ENCODE data around the gene RBBP4.

The RBBP4 gene

DNA sequence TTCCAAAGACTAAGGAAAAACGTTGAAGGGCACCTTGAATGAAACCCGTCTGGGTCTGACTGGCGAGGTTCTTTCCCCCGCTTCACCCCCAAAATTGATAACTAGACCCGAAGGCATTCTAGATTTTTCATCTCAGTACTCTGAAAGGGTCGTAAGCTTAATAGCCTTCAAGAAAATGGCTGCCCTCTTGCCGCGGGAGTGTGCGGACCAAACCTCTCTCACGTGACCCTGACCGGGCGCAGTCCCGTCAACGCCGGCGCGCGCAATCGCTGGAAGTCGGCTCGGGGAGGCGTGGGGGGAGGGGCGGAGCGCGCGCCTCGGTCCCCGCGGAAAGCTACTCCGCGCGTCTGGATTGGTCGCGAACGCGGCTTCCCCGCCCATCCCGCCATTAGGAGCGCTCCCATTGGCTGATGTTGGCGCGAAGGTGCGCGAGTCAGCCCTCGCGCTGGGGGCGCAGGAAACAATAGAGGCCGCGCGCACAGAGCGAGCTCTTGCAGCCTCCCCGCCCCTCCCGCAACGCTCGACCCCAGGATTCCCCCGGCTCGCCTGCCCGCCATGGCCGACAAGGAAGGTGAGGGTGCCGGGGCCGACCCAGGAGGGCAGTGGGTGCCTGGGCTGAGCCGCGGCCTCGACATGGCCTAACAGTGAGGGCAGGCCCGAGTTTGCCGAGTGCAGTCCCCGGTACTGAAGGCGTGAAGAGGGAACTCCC, at the start of gene RBBP4:
Gene RBBP4, plus strand, starts transcription at position 457 of the 709 bp plus-strand sequence. Its CDS starts 99 bp downstream, at position 556.
- in situ Hi-C loops (cut with HindIII; ENCODE audit: low sequenced_read_pairs), result no loop called here
- peak; percentile 92 for DNase-seq (ENCODE audit: low read depth)
- peak within 1 kb of the TSS; percentile 87 for H3K4me3 ChIP-seq (ENCODE audit: low read depth, low read length)
- TF ChIP-seq, protein P1, sequence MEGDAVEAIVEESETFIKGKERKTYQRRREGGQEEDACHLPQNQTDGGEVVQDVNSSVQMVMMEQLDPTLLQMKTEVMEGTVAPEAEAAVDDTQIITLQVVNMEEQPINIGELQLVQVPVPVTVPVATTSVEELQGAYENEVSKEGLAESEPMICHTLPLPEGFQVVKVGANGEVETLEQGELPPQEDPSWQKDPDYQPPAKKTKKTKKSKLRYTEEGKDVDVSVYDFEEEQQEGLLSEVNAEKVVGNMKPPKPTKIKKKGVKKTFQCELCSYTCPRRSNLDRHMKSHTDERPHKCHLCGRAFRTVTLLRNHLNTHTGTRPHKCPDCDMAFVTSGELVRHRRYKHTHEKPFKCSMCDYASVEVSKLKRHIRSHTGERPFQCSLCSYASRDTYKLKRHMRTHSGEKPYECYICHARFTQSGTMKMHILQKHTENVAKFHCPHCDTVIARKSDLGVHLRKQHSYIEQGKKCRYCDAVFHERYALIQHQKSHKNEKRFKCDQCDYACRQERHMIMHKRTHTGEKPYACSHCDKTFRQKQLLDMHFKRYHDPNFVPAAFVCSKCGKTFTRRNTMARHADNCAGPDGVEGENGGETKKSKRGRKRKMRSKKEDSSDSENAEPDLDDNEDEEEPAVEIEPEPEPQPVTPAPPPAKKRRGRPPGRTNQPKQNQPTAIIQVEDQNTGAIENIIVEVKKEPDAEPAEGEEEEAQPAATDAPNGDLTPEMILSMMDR (IDR thresholded peaks at IDR 0.05; ENCODE audit: low read depth, low read length, missing control alignments), result no peak

DNA sequence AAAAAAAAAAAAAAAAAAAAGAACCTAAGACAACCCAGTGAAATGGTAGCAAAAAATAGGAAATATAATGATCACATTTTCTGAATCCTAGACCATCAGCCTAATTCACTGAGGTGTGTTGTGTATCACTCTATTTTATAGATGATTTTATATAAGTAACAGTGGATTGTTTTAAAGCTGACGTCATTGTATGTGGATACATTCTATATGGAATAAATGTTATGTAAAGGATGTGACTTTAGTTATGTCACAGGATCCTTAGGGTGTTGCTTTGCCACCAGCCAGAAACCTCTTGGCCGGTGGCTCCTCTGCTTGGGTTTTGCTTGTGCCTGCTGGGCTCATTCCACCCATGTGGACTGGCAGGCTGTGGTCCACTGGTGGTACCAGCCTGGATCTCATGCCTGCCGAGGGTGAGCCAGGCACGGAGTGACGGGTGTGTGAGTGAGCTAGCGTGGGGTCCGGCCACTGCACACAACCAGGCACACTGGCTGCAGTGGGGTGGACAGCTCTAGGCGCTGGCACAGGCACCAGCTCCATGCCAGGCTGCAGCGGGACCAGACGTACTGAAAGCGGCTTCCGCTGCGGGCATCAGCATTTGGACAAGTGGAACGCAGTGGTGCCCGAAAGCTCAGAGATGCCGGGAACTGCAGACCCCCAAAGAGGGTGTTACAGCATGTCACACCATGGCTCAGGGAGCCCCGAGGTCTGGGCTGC, 45.1 kb upstream of the RBBP4 start:
- in situ Hi-C loops (cut with HindIII; ENCODE audit: low sequenced_read_pairs), result no loop called here
- H3K4me3 ChIP-seq (ENCODE audit: low read depth, low read length), result no peak overlapping the region
- no peak for DNase-seq (ENCODE audit: low read depth)
- TF ChIP-seq, protein P1 (IDR thresholded peaks at IDR 0.05; ENCODE audit: low read depth, low read length, missing control alignments), result no peak

DNA sequence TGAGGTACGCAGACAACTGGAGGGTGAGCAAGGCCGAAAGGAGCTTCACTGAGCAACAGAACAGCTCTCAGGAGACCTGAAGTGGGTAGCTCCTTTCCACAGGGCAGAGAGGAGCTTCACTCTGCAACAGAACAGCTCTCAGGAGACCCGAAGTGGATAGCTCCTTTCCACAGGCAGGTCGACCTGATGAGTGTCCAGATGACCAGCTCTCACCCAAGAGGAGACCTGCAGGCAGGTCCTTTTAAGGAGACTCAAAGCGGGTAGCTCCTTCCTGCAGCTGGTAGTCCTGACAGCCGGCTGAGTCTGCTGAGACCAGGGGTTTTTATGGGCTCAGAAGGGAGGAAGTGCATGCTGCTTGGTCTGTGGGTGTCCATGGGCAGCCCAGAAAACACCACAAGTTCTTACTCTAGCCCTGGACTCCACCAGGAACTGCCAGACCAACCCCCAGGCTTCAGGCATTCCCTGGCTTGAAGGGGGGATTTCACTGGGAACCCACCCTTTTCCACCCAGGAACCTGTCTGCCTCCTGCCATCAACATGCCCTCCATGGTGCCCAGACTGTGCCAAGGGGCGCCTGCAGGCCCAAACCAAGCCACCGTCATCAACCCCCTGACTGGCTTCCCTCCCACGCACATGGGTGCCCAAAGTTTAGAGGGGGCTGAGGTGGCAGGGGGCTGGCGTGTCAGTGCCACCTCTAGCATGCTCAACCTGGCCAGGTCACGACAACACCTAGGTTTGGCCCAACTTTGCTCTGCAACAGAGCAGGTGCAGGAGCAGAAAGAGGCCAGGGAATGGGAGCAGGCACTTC, 44.2 kb upstream of the RBBP4 start:
- in situ Hi-C loops (cut with HindIII; ENCODE audit: low sequenced_read_pairs), result no loop called here
- DNase-seq (ENCODE audit: low read depth), result no peak
- H3K4me3 ChIP-seq (ENCODE audit: low read depth, low read length), result no peak overlapping the region
- TF ChIP-seq, protein P1 (IDR thresholded peaks at IDR 0.05; ENCODE audit: low read depth, low read length, missing control alignments), result no peak

DNA sequence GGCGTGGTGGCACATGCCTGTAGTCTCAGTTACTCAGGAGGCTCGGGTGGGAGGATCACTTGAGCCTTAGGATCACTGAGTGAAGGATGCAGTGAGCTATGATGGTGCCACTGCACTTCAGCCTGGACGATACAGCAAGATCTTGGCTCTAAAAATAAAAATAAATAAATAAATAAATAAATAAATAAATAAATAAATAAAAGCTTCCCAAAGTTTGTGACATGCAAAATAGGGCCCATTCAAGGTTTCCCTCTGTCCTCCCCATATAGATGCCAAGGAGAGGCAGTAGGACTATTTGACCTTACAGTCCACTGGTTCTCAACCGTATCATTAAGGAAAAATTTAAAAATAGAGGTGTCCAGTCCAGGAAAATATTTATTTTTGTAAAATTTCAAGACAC, 41.8 kb upstream of the RBBP4 start:
- DNase-seq (ENCODE audit: low read depth), result no peak
- in situ Hi-C loops (cut with HindIII; ENCODE audit: low sequenced_read_pairs), result no loop called here
- TF ChIP-seq, protein P1 (IDR thresholded peaks at IDR 0.05; ENCODE audit: low read depth, low read length, missing control alignments), result no peak
- H3K4me3 ChIP-seq (ENCODE audit: low read depth, low read length), result no peak overlapping the region

DNA sequence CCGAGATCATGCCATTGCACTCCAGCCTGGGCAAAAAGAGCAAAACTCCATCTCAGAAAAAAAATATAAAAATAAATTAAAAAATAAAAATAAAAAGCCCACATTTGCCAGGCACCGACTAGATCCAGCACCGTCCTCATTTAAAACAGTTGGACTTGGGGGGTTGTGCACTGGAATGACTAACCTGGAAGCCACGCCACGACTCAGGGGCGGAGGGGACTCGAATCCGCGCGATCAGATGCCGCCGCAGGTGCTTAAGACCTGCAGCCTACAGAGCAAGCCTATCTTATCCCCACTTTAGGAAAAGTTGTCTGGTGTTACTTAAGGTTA, 39.2 kb upstream of the RBBP4 start:
- in situ Hi-C loops (cut with HindIII; ENCODE audit: low sequenced_read_pairs), result no loop called here
- peak overlapping the region; percentile 55 for H3K4me3 ChIP-seq (ENCODE audit: low read depth, low read length)
- TF ChIP-seq, protein P1 (IDR thresholded peaks at IDR 0.05; ENCODE audit: low read depth, low read length, missing control alignments), result no peak
- DNase-seq (ENCODE audit: low read depth), result no peak

DNA sequence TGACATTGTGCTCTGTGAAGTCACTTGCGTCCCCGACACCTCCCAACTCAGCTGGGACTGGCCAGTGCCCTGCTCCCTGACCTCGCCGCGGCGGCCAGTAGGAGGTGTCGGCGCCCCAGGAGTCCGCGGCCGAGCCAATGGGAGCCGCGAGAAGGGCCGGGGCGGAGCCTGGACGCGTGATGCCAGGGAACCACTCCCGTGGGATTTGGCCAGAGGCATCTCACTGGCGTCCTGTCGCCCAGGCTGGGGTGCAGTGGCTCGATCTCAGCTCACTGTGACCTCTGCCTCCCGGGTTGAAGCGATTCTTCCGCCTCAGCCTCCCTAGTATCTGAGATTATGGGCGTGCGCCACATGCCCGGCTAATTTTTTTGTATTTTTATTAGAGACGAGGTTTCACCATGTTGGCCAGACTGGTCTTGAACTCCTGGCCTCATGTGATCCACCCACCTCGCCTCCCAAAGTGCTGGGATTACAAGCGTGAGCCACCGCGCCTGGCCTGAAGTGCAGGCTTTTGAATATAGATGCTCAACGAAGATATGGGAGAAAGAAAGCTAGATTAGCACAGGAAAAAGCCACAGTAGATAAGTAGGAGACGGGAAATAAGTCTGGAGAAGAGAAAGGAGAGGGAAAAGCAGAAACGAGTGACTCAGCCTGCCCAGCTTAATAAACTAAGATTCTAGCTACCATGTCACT, 38.7 kb upstream of the RBBP4 start:
- peak; percentile 26 for DNase-seq (ENCODE audit: low read depth)
- in situ Hi-C loops (cut with HindIII; ENCODE audit: low sequenced_read_pairs), result no loop called here
- TF ChIP-seq, protein P1 (IDR thresholded peaks at IDR 0.05; ENCODE audit: low read depth, low read length, missing control alignments), result no peak
- H3K4me3 ChIP-seq (ENCODE audit: low read depth, low read length), result peak overlapping the region; percentile 55

All from astrocyte of the cerebellum (primary cell).